GM19455 (cell line): ENCODE data around the gene PROP1.
"Not testable (repeated sequence)": the region's sequence is repeated elsewhere in the genome, so short reads cannot be mapped to it uniquely, and the experiment has no call there.

Experiments used
- ATAC-seq: cut with Tn5 transposase; IDR thresholded peaks from one replicate; pipeline ENCODE4 v1.9.1; 2021; ENCODE audit not compliant: unreplicated experiment

The PROP1 gene

GRCh38 chr5:177945601-177946283 is 50.3 kb downstream of the PROP1 start:
- not testable (repeated sequence) for ATAC-seq

- not testable (repeated sequence) for ATAC-seq
Measured at GRCh38 chr5:177945145-177945544, 50.9 kb downstream of the PROP1 start.

- peak; percentile 51 for ATAC-seq
Measured at GRCh38 chr5:177943805-177944736, 52.0 kb downstream of the PROP1 start.

GRCh38 chr5:177942896-177943295 is 53.1 kb downstream of the PROP1 start:
- not testable (repeated sequence) for ATAC-seq
